A673 (cell line): Measurements from ENCODE around the gene MBLAC1. TPM values are rescaled to one million over a fixed set of nuclear protein-coding genes. Genes with fewer than 3 reads are reported as not detected.

Experiments
- BruUV-seq: library from RNA; stranded (reverse); fragments of 400-500 nt; replicated peaks from 2 replicates; lab custom pipeline; 2021; lab: Mats Ljungman, UMichigan
- CTCF ChIA-PET: fragments of 300-600 bp; sonication (Branson Sonifier 250); formaldehyde crosslinking; loops from one replicate; lab custom pipeline; 2022; ENCODE audit warnings: antibody characterized with exemption; lab: Charles Lee
- POLR2A ChIA-PET: fragments of 300-600 bp; sonication (Branson Sonifier 250); formaldehyde crosslinking; loops from one replicate; lab custom pipeline; 2022; ENCODE audit warnings: antibody characterized with exemption; ENCODE audit not compliant: low non-redundant PET; lab: Charles Lee
- DNase-seq: peaks from one replicate; pipeline ENCODE4 v3.0.0-alpha.2; 2015; ENCODE audit warnings: low spot score
- H3K27ac ChIP-seq: fragments of 200-600 bp; sonication (generic); 2 replicates; pipeline ENCODE4 v1.5.1; 2016; ENCODE audit warnings: mixed run types, low read depth, mild to moderate bottlenecking, mixed read lengths, antibody characterized with exemption, low read length; ENCODE audit not compliant: poor library complexity, severe bottlenecking
- H3K27me3 ChIP-seq: fragments of 200-600 bp; sonication (generic); replicated peaks from 2 replicates; pipeline ENCODE4 v1.6.1; 2017; ENCODE audit warnings: mixed run types, low read depth, mild to moderate bottlenecking, mixed read lengths, antibody characterized with exemption, low read length; ENCODE audit not compliant: insufficient read depth, poor library complexity
- H3K36me3 ChIP-seq: fragments of 200-600 bp; sonication (generic); 2 replicates; pipeline ENCODE4 v1.6.1; 2016; ENCODE audit warnings: mixed run types, mild to moderate bottlenecking, mixed read lengths, antibody characterized with exemption, low read length; ENCODE audit not compliant: insufficient read depth, poor library complexity, severe bottlenecking
- H3K4me1 ChIP-seq: fragments of 200-600 bp; sonication (generic); 2 replicates; pipeline ENCODE4 v1.6.1; 2017; ENCODE audit warnings: mixed run types, mild to moderate bottlenecking, mixed read lengths, antibody characterized with exemption, low read length; ENCODE audit not compliant: insufficient read depth, poor library complexity, severe bottlenecking
- H3K4me3 ChIP-seq: fragments of 200-600 bp; sonication (generic); 2 replicates; pipeline ENCODE4 v1.5.1; 2016; ENCODE audit warnings: low read depth, mixed run types, mild to moderate bottlenecking, mixed read lengths, low read length; ENCODE audit not compliant: poor library complexity, severe bottlenecking
- H3K9me3 ChIP-seq: fragments of 200-600 bp; sonication (generic); 2 replicates; pipeline ENCODE4 v1.6.1; 2016; ENCODE audit warnings: mixed run types, low read depth, mild to moderate bottlenecking, mixed read lengths, antibody characterized with exemption, low read length; ENCODE audit not compliant: poor library complexity, severe bottlenecking
- EZH2 ChIP-seq: fragments of 200-600 bp; sonication (generic); IDR thresholded peaks from 2 replicates; pipeline ENCODE4 v1.6.1; 2017; ENCODE audit warnings: borderline replicate concordance, low read depth, mild to moderate bottlenecking, mixed read lengths, antibody characterized with exemption, low read length; ENCODE audit not compliant: poor library complexity, severe bottlenecking
- intact Hi-C: fragments of 100-400 bp; cut with micrococcal nuclease; formaldehyde crosslinking; loops from one replicate; pipeline ENCODE4 v1.10.0; 2022; ENCODE audit not compliant: unreplicated experiment
- total RNA-seq: library from RNA; stranded (reverse); gene quantifications from 2 replicates; pipeline ENCODE4 v1.2.3, GENCODE V29; 2021
- TF ChIP-seq, protein P1 (sequence below): fragments of 300-800, 200-600 bp; sonication (generic); conservative IDR thresholded peaks from 2 replicates; pipeline ENCODE4 v1.5.1; 2017; ENCODE audit warnings: low read depth, mild to moderate bottlenecking, antibody characterized with exemption, low read length, moderate library complexity, mixed read lengths

The MBLAC1 gene
- total RNA-seq, 1 experiment from 2014 or later, result 3.1 TPM

GRCh38 chr7:100154651-100155491 is 28.1 kb downstream of the MBLAC1 start:
- intact Hi-C loops, result no loop called here
- TF ChIP-seq EZH2, result no peak
- TF ChIP-seq, protein P1, sequence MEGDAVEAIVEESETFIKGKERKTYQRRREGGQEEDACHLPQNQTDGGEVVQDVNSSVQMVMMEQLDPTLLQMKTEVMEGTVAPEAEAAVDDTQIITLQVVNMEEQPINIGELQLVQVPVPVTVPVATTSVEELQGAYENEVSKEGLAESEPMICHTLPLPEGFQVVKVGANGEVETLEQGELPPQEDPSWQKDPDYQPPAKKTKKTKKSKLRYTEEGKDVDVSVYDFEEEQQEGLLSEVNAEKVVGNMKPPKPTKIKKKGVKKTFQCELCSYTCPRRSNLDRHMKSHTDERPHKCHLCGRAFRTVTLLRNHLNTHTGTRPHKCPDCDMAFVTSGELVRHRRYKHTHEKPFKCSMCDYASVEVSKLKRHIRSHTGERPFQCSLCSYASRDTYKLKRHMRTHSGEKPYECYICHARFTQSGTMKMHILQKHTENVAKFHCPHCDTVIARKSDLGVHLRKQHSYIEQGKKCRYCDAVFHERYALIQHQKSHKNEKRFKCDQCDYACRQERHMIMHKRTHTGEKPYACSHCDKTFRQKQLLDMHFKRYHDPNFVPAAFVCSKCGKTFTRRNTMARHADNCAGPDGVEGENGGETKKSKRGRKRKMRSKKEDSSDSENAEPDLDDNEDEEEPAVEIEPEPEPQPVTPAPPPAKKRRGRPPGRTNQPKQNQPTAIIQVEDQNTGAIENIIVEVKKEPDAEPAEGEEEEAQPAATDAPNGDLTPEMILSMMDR, result no peak
- ChIA-PET CTCF (interaction anchor here (0.6 kb wide), 1 partner anchor 23 kb away, joined by 3 read pairs; no protein-coding TSS in a partner anchor), POLR2A (no interaction called here)
- Histone ChIP-seq H3K9me3 (no peaks in the 10 kb centered on the region), H3K4me3 (no peak overlapping the region), H3K4me1 (peaks cover 23% of the 10 kb centered on the region), H3K27me3 (no peaks in the 10 kb centered on the region), H3K27ac (no peak overlapping the region), H3K36me3 (peaks cover 25% of the 10 kb centered on the region)
- BruUV-seq, result no TSS peak
- DNase-seq, result no peak

DNA sequence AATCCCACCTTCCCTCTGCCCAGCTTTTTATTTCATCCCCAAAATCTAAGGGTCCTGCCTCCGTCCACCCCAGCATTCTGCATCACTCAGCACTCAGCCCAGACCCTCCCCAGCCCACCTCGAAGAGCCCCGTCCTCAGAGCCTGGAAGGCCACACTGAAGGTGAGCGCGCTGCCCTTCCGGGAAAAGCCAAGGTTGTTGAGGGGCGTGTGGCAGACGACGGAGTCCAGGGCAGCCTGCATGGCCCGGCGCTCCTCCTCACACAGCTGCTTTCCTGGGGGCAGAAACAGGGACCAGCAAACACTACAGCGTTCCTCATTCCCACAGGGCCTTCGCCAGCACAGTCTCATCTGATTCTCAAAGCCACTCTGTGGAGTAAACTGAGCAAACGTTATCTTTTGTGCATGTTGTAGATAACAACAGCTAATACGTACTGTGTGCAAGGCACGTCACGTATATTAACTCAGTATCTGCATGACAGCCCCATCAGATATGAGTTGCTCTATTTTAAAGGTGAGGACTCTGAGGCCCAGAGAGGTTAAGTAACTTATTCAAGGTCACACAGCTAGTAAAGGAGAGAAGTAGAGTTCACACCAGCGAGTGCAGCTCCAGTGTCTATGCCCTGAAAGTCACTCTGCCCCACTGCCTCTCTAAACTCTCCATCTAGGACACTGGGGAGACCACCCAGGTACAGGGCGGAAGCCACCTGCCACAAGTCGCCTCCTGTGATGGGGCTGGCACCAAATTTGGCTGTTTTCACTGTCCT is 29.0 kb downstream of the MBLAC1 start:
- TF ChIP-seq, protein P1, result no peak
- no peak for TF ChIP-seq EZH2
- H3K36me3 ChIP-seq, result peaks cover 25% of the 10 kb centered on the region
- no peak overlapping the region for H3K4me3 ChIP-seq
- peaks cover 20% of the 10 kb centered on the region for H3K4me1 ChIP-seq
- CTCF ChIA-PET, result no interaction called here
- no peak for DNase-seq
- H3K27ac ChIP-seq, result no peak overlapping the region
- H3K27me3 ChIP-seq, result no peaks in the 10 kb centered on the region
- H3K9me3 ChIP-seq, result no peaks in the 10 kb centered on the region
- BruUV-seq, result no TSS peak
- intact Hi-C loops, result no loop called here
- POLR2A ChIA-PET, result interaction anchor here (0.5 kb wide), 1 partner anchor 9 kb away, joined by 9 read pairs; no protein-coding TSS in a partner anchor

DNA sequence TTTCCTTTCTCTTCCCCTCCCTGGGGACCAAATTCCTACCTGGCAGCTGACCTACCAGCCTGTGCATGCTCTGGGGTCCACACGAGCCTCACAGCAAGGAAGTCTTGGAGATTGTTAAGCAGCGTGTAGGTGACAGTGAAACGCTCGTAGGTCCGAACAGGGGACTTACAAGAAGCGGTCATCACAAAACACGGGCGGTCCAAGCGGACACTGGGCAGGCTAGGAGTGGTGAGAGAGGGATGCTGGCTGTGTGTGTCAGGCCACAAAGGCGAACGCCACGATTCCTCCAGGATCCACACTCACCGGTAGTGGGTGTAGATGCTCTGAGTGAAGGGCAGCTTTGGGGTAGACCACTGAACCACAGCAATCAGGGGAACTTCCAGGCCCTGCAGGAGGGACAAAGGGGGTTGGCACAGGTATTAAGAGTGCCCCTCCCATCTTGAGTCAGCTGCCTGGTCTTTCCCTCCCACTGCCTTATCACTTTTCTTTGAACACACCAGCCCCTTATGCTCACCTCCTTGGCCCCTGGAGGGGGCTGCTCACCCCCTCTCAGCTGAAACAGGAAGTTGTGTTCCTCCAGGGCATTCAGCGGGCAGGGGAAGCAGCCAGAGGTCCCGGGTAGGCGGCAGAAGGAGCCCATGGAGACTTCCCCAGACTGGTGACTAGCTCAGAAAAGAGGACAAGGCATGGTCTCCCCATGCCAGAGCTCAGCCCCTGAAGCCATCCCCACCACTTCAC is 29.7 kb downstream of the MBLAC1 start:
- H3K4me1 ChIP-seq, result peaks cover 20% of the 10 kb centered on the region
- no peak overlapping the region for H3K27ac ChIP-seq
- POLR2A ChIA-PET, result no interaction called here
- H3K36me3 ChIP-seq, result peaks cover 25% of the 10 kb centered on the region
- H3K4me3 ChIP-seq, result peak overlapping the region; percentile 89
- BruUV-seq, result no TSS peak
- no peak for DNase-seq
- no peaks in the 10 kb centered on the region for H3K9me3 ChIP-seq
- CTCF ChIA-PET, result no interaction called here
- no peaks in the 10 kb centered on the region for H3K27me3 ChIP-seq
- intact Hi-C loops, result no loop called here
- TF ChIP-seq, protein P1, result no peak
- no peak for TF ChIP-seq EZH2
